HTR-8/SVneo (cell line): Measurements from ENCODE around the gene DTNB.
"Not testable (repeated sequence)": the region's sequence is repeated elsewhere in the genome, so short reads cannot be mapped to it uniquely, and the experiment has no call there.

ENCODE experiments used
- DNase-seq: peaks from one replicate; pipeline ENCODE4 v3.0.0; 2011; ENCODE audit warnings: low spot score, mixed read lengths; ENCODE audit not compliant: insufficient read length
- FAIRE-seq: peaks from 2 replicates; lab custom pipeline; 2011; peaks lifted over from hg19 to GRCh38; lab: Jason Lieb, UNC

The DTNB gene

GRCh38 chr2:25409044-25409443 lies 264.3 kb downstream of the DTNB start:
- no peak for DNase-seq
- no peak for FAIRE-seq

- FAIRE-seq: no peak
- DNase-seq: no peak
Measured at GRCh38 chr2:25405611-25406295, 267.6 kb downstream of the DTNB start.

- DNase-seq, FAIRE-seq: not testable (repeated sequence)
Measured at GRCh38 chr2:25403120-25403760, 270.1 kb downstream of the DTNB start.

GRCh38 chr2:25402477-25402876 lies 270.9 kb downstream of the DTNB start:
- DNase-seq: no peak
- FAIRE-seq: no peak

GRCh38 chr2:25401307-25402026 lies 271.9 kb downstream of the DTNB start:
- DNase-seq: no peak
- FAIRE-seq: no peak

GRCh38 chr2:25400576-25401216 lies 272.7 kb downstream of the DTNB start:
- FAIRE-seq: no peak
- no peak for DNase-seq

GRCh38 chr2:25400169-25400568 lies 273.2 kb downstream of the DTNB start:
- FAIRE-seq (no peak), DNase-seq (no peak)

- FAIRE-seq (no peak), DNase-seq (no peak)
Measured at GRCh38 chr2:25398534-25398933, 274.8 kb downstream of the DTNB start.

- FAIRE-seq (no peak), DNase-seq (no peak)
Measured at GRCh38 chr2:25397777-25398176, 275.6 kb downstream of the DTNB start.

- FAIRE-seq: no peak
- DNase-seq: no peak
Measured at GRCh38 chr2:25389161-25389560, 284.2 kb downstream of the DTNB start.

GRCh38 chr2:25388491-25388890 lies 284.9 kb downstream of the DTNB start:
- FAIRE-seq (no peak), DNase-seq (no peak)

- DNase-seq (no peak), FAIRE-seq (no peak)
Measured at GRCh38 chr2:25387876-25388449, 285.4 kb downstream of the DTNB start.

GRCh38 chr2:25386971-25387875 lies 286.2 kb downstream of the DTNB start:
- DNase-seq (no peak), FAIRE-seq (no peak)

- no peak for FAIRE-seq
- no peak for DNase-seq
Measured at GRCh38 chr2:25385910-25386309, 287.5 kb downstream of the DTNB start.

- DNase-seq: no peak
- no peak for FAIRE-seq
Measured at GRCh38 chr2:25383806-25384205, 289.6 kb downstream of the DTNB start.

GRCh38 chr2:25381502-25381901 lies 291.9 kb downstream of the DTNB start:
- DNase-seq: no peak
- FAIRE-seq: no peak

- no peak for DNase-seq
- FAIRE-seq: no peak
Measured at GRCh38 chr2:25380586-25381375, 292.6 kb downstream of the DTNB start.

GRCh38 chr2:25380023-25380422 lies 293.4 kb downstream of the DTNB start:
- DNase-seq: no peak
- FAIRE-seq: no peak

GRCh38 chr2:25379535-25379934 lies 293.8 kb downstream of the DTNB start:
- DNase-seq (no peak), FAIRE-seq (no peak)
